Subcutaneous adipose tissue (tissue), 4 donors: ENCODE results near the gene CNIH2. TPM values are rescaled to one million over a fixed set of nuclear protein-coding genes. Genes with fewer than 3 reads are reported as not detected.

Source experiments
- CTCF ChIP-seq: fragments of 450-650 bp; IDR thresholded peaks from one replicate; pipeline ENCODE4 v1.5.1; 2016; ENCODE audit warnings: low read depth, mild to moderate bottlenecking, control low read depth, antibody characterized with exemption, moderate library complexity
- total RNA-seq, 4 donors: library from RNA; depleted of rRNA; stranded (reverse); fragments of >200 nt; gene quantifications; one replicate each; pipeline ENCODE4 v1.1.0, GENCODE V29; 2016

Gene CNIH2
- total RNA-seq, 4 donors from 2014 or later, result not detected

GRCh38 chr11:66235141-66235540 is 42.8 kb upstream of the CNIH2 start:
- no peak for TF ChIP-seq CTCF

- TF ChIP-seq CTCF, result no peak
Observed at GRCh38 chr11:66237867-66238266, 40.1 kb upstream of the CNIH2 start.

- no peak for TF ChIP-seq CTCF
Observed at GRCh38 chr11:66238786-66239413, 39.1 kb upstream of the CNIH2 start.

GRCh38 chr11:66239511-66239910 is 38.5 kb upstream of the CNIH2 start:
- TF ChIP-seq CTCF, result no peak

- no peak for TF ChIP-seq CTCF
Observed at GRCh38 chr11:66239998-66240780, 37.8 kb upstream of the CNIH2 start.

GRCh38 chr11:66240781-66241136 is 37.2 kb upstream of the CNIH2 start:
- TF ChIP-seq CTCF, result no peak

- no peak for TF ChIP-seq CTCF
Observed at GRCh38 chr11:66242095-66242765, 35.7 kb upstream of the CNIH2 start.
